Measurements from ENCODE around the gene ZNF723.
"Not testable (repeated sequence)": the region's sequence is repeated elsewhere in the genome, so short reads cannot be mapped to it uniquely, and the experiment has no call there.

The ZNF723 gene

GRCh38 chr19:22857713-22858320 is 25.7 kb downstream of the ZNF723 start:
- H3K4me1 ChIP-seq (ENCODE audit: control insufficient read depth in 2 of 2, insufficient read depth in 1 of 2, low read depth in 1 of 2, low read length in 2 of 2); H3K14ac ChIP-seq (ENCODE audit: low read length); H3K9ac ChIP-seq (ENCODE audit: low read depth, low read length, poor library complexity); H3K18ac ChIP-seq (ENCODE audit: low read length); H4K8ac ChIP-seq (ENCODE audit: low read depth, low read length); H2BK15ac ChIP-seq (ENCODE audit: low read length); H3K23ac ChIP-seq (ENCODE audit: low read depth, low read length, poor library complexity); H3K4me3 ChIP-seq (ENCODE audit: low read length in 2 of 2); H2AK5ac ChIP-seq (ENCODE audit: low read depth, low read length); H2BK5ac ChIP-seq (ENCODE audit: low read length); H3K36me3 ChIP-seq (replicated peaks in 1 of 2; ENCODE audit: control insufficient read depth in 2 of 2, insufficient read depth in 2 of 2, low read length in 2 of 2); H3K4ac ChIP-seq (ENCODE audit: low read length); DNase-seq (ENCODE audit: low spot score); H3K27ac ChIP-seq (replicated peaks; ENCODE audit: low read length); H2BK120ac ChIP-seq (ENCODE audit: low read depth, low read length); H2BK12ac ChIP-seq (ENCODE audit: low read length); H3K79me1 ChIP-seq (ENCODE audit: low read depth, low read length); H3K4me2 ChIP-seq (ENCODE audit: insufficient read depth, low read length, poor library complexity, severe bottlenecking); H4K91ac ChIP-seq (ENCODE audit: low read depth, low read length, poor library complexity); H3K27me3 ChIP-seq (ENCODE audit: control insufficient read depth in 3 of 3, insufficient read depth in 3 of 3, low read depth in 1 of 3, low read length in 3 of 3); H2AFZ ChIP-seq (ENCODE audit: low read length): not testable (repeated sequence)
- peaks cover 1 to 19% of the 10 kb centered on the region in 2 donors for H3K9me3 ChIP-seq (replicated peaks in 1 of 2; ENCODE audit: control insufficient read depth in 2 of 2, insufficient read depth in 1 of 2, low read depth in 1 of 2, low read length in 2 of 2)

- H3K36me3 ChIP-seq (replicated peaks in 1 of 2; ENCODE audit: control insufficient read depth in 2 of 2, insufficient read depth in 2 of 2, low read length in 2 of 2) = no peaks in the 10 kb centered on the region
- WGBS, 2 donors (ENCODE audit: extremely low coverage in 2 of 2, insufficient read length in 2 of 2, insufficient replicate concordance in 1 of 2) = no CpG with 5 or more reads among the region's 3 CpGs
- H3K4ac ChIP-seq (ENCODE audit: low read length) = no peak overlapping the region
- no peak overlapping the region for H2BK12ac ChIP-seq (ENCODE audit: low read length)
- H3K9ac ChIP-seq (ENCODE audit: low read depth, low read length, poor library complexity) = no peak overlapping the region
- H4K8ac ChIP-seq (ENCODE audit: low read depth, low read length) = no peak overlapping the region
- no peak overlapping the region for H3K23ac ChIP-seq (ENCODE audit: low read depth, low read length, poor library complexity)
- H3K4me3 ChIP-seq (ENCODE audit: low read length in 2 of 2) = no peak overlapping the region
- no peak overlapping the region for H4K91ac ChIP-seq (ENCODE audit: low read depth, low read length, poor library complexity)
- no peaks in the 10 kb centered on the region for H3K27me3 ChIP-seq (ENCODE audit: control insufficient read depth in 3 of 3, insufficient read depth in 3 of 3, low read depth in 1 of 3, low read length in 3 of 3)
- H2BK120ac ChIP-seq (ENCODE audit: low read depth, low read length) = no peak overlapping the region
- no peak overlapping the region for H3K27ac ChIP-seq (replicated peaks; ENCODE audit: low read length)
- H2BK15ac ChIP-seq (ENCODE audit: low read length) = no peak overlapping the region
- H2AK5ac ChIP-seq (ENCODE audit: low read depth, low read length) = no peak overlapping the region
- no peak overlapping the region for H3K18ac ChIP-seq (ENCODE audit: low read length)
- no peak overlapping the region for H3K14ac ChIP-seq (ENCODE audit: low read length)
- no peak overlapping the region for H3K4me2 ChIP-seq (ENCODE audit: insufficient read depth, low read length, poor library complexity, severe bottlenecking)
- no peak for DNase-seq (ENCODE audit: low spot score)
- peaks cover 0 to 26% of the 10 kb centered on the region in 2 donors for H3K9me3 ChIP-seq (replicated peaks in 1 of 2; ENCODE audit: control insufficient read depth in 2 of 2, insufficient read depth in 1 of 2, low read depth in 1 of 2, low read length in 2 of 2)
- H3K79me1 ChIP-seq (ENCODE audit: low read depth, low read length) = no peaks in the 10 kb centered on the region
- H2AFZ ChIP-seq (ENCODE audit: low read length) = no peak overlapping the region
- H3K4me1 ChIP-seq (ENCODE audit: control insufficient read depth in 2 of 2, insufficient read depth in 1 of 2, low read depth in 1 of 2, low read length in 2 of 2) = no peaks in the 10 kb centered on the region
- H2BK5ac ChIP-seq (ENCODE audit: low read length) = no peak overlapping the region
Measured at GRCh38 chr19:22882797-22883196, 50.7 kb downstream of the ZNF723 start.

- Histone ChIP-seq H3K27ac (replicated peaks; ENCODE audit: low read length) (no peak overlapping the region), H2AK5ac (ENCODE audit: low read depth, low read length) (no peak overlapping the region), H3K14ac (ENCODE audit: low read length) (no peak overlapping the region), H3K79me1 (ENCODE audit: low read depth, low read length) (no peaks in the 10 kb centered on the region), H3K36me3 (replicated peaks in 1 of 2; ENCODE audit: control insufficient read depth in 2 of 2, insufficient read depth in 2 of 2, low read length in 2 of 2) (no peaks in the 10 kb centered on the region), H3K4ac (ENCODE audit: low read length) (no peak overlapping the region), H3K9me3 (replicated peaks in 1 of 2; ENCODE audit: control insufficient read depth in 2 of 2, insufficient read depth in 1 of 2, low read depth in 1 of 2, low read length in 2 of 2) (peaks cover 0 to 17% of the 10 kb centered on the region in 2 donors), H2BK120ac (ENCODE audit: low read depth, low read length) (no peak overlapping the region), H2BK12ac (ENCODE audit: low read length) (no peak overlapping the region), H3K4me3 (ENCODE audit: low read length in 2 of 2) (no peak overlapping the region), H3K4me2 (ENCODE audit: insufficient read depth, low read length, poor library complexity, severe bottlenecking) (no peak overlapping the region), H3K9ac (ENCODE audit: low read depth, low read length, poor library complexity) (no peak overlapping the region), H3K18ac (ENCODE audit: low read length) (no peak overlapping the region), H3K4me1 (ENCODE audit: control insufficient read depth in 2 of 2, insufficient read depth in 1 of 2, low read depth in 1 of 2, low read length in 2 of 2) (no peaks in the 10 kb centered on the region), H4K91ac (ENCODE audit: low read depth, low read length, poor library complexity) (no peak overlapping the region), H2BK15ac (ENCODE audit: low read length) (no peak overlapping the region), H3K27me3 (ENCODE audit: control insufficient read depth in 3 of 3, insufficient read depth in 3 of 3, low read depth in 1 of 3, low read length in 3 of 3) (no peaks in the 10 kb centered on the region), H3K23ac (ENCODE audit: low read depth, low read length, poor library complexity) (no peak overlapping the region), H4K8ac (ENCODE audit: low read depth, low read length) (no peak overlapping the region), H2AFZ (ENCODE audit: low read length) (no peak overlapping the region), H2BK5ac (ENCODE audit: low read length) (no peak overlapping the region)
- whole genome bisulfite sequencing, 2 donors (ENCODE audit: extremely low coverage in 2 of 2, insufficient read length in 2 of 2, insufficient replicate concordance in 1 of 2) = no CpG with 5 or more reads among the region's 35 CpGs
- DNase-seq (ENCODE audit: low spot score) = no peak
Measured at GRCh38 chr19:22893855-22894270, 61.8 kb downstream of the ZNF723 start.

DNA sequence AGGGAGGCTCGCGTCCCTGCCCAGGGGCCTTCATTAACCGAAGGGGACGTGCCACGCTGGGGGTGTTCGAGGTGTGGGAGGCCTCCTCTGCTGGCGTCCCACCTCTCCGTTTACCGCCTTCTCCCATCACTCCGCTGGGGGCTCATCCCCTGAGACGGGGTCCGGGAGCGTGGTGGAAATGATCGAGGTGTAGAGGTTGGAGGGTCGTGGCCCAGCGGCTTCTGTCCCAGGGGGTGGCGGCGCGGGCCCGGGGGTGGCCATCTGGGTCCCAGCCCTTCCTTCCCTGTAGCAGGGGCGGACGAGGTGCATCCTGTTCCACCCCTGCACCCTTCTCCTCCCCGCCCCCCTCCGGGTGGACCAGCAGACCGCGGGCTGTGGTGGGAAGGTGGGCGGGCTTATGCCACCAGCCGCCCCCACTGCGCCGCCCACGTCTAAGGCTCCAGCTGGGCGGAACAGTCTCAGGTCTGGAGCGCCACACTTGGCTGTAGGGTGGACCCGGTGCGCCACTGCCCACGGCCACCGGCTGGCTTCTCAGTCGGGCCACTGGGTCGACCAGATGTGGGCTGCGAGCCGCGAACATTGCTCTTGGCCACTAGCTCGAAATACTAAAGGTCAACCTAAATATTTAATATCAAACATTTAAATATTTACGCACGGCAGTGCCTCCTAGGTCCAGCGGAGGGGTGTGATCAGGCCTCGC is 69.5 kb downstream of the ZNF723 start:
- Histone ChIP-seq H2BK12ac (ENCODE audit: low read length) (no peak overlapping the region), H2BK15ac (ENCODE audit: low read length) (no peak overlapping the region), H2AFZ (ENCODE audit: low read length) (no peak overlapping the region), H4K8ac (ENCODE audit: low read depth, low read length) (no peak overlapping the region), H2BK5ac (ENCODE audit: low read length) (no peak overlapping the region), H3K36me3 (replicated peaks in 1 of 2; ENCODE audit: control insufficient read depth in 2 of 2, insufficient read depth in 2 of 2, low read length in 2 of 2) (no peaks in the 10 kb centered on the region), H3K14ac (ENCODE audit: low read length) (no peak overlapping the region), H3K4me3 (ENCODE audit: low read length in 2 of 2) (no peak overlapping the region), H2BK120ac (ENCODE audit: low read depth, low read length) (no peak overlapping the region), H3K9me3 (replicated peaks in 1 of 2; ENCODE audit: control insufficient read depth in 2 of 2, insufficient read depth in 1 of 2, low read depth in 1 of 2, low read length in 2 of 2) (peaks cover 0 to 41% of the 10 kb centered on the region in 2 donors), H3K9ac (ENCODE audit: low read depth, low read length, poor library complexity) (no peak overlapping the region), H3K4me2 (ENCODE audit: insufficient read depth, low read length, poor library complexity, severe bottlenecking) (no peak overlapping the region), H3K27me3 (ENCODE audit: control insufficient read depth in 3 of 3, insufficient read depth in 3 of 3, low read depth in 1 of 3, low read length in 3 of 3) (no peaks in the 10 kb centered on the region), H3K23ac (ENCODE audit: low read depth, low read length, poor library complexity) (no peak overlapping the region), H3K4ac (ENCODE audit: low read length) (no peak overlapping the region), H3K18ac (ENCODE audit: low read length) (no peak overlapping the region), H3K4me1 (ENCODE audit: control insufficient read depth in 2 of 2, insufficient read depth in 1 of 2, low read depth in 1 of 2, low read length in 2 of 2) (no peaks in the 10 kb centered on the region), H2AK5ac (ENCODE audit: low read depth, low read length) (no peak overlapping the region), H3K27ac (replicated peaks; ENCODE audit: low read length) (no peak overlapping the region), H3K79me1 (ENCODE audit: low read depth, low read length) (no peaks in the 10 kb centered on the region), H4K91ac (ENCODE audit: low read depth, low read length, poor library complexity) (no peak overlapping the region)
- no peak for DNase-seq (ENCODE audit: low spot score)
- WGBS, 2 donors (ENCODE audit: extremely low coverage in 2 of 2, insufficient read length in 2 of 2, insufficient replicate concordance in 1 of 2) = no CpG with 5 or more reads among the region's 47 CpGs
